NB4 (cell line): ENCODE data around the gene SLC25A38.

ENCODE experiments used
- MYC ChIP-seq: IDR thresholded peaks from 2 replicates; pipeline ENCODE4 v1.6.1; 2011; ENCODE audit warnings: low read depth, low read length
- POLR2A ChIP-seq: IDR thresholded peaks from 2 replicates; pipeline ENCODE4 v1.6.1; 2011; ENCODE audit warnings: mild to moderate bottlenecking; ENCODE audit not compliant: insufficient read length; ENCODE audit errors: extremely low read depth
- TF ChIP-seq, protein P1 (sequence below): IDR thresholded peaks from one replicate; pipeline ENCODE4 v1.5.1; 2012; ENCODE audit warnings: low read depth, low read length
- TF ChIP-seq, protein P2 (sequence below): IDR thresholded peaks from 2 replicates; pipeline ENCODE4 v1.6.1; 2011; ENCODE audit warnings: low read depth, low read length

DNA sequence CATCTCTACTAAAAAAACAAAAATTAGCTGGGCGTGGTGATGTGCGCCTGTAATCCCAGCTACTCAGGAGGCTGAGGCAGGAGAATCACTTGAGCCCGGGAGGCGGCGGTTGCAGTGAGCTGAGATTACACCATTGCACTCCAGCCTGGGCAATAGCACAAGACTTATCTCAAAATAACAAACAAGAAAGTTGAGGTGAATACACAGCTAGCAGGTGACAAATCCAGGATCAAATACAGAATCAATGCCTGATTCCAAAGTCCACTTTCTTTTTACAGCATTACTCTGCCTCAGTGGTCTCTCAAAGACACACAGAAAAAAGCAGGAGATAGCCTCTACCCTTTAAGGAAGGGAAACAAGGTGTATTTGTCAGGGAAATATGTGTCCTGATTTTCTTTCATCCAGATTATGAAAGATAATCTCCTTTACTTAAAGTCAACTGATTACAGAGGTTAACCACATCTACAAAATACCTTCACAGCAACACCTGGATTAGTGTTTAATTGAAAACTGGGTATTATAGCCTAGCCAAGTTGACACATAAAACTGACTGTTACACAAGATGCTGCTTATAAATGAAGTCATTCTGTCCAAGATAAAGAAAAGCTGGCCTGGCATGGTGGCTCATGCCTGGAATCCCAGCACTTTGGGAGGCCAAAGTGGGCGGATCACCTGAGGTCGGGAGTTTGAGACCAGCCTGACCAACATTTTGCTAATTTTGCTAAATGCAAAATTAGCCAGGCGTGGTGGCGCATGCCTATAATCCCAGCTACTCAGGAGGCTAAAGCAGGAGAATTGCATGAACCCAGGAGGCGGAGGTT is 4.0 kb upstream of the SLC25A38 start:
- TF ChIP-seq, protein P1, sequence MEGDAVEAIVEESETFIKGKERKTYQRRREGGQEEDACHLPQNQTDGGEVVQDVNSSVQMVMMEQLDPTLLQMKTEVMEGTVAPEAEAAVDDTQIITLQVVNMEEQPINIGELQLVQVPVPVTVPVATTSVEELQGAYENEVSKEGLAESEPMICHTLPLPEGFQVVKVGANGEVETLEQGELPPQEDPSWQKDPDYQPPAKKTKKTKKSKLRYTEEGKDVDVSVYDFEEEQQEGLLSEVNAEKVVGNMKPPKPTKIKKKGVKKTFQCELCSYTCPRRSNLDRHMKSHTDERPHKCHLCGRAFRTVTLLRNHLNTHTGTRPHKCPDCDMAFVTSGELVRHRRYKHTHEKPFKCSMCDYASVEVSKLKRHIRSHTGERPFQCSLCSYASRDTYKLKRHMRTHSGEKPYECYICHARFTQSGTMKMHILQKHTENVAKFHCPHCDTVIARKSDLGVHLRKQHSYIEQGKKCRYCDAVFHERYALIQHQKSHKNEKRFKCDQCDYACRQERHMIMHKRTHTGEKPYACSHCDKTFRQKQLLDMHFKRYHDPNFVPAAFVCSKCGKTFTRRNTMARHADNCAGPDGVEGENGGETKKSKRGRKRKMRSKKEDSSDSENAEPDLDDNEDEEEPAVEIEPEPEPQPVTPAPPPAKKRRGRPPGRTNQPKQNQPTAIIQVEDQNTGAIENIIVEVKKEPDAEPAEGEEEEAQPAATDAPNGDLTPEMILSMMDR = no peak
- TF ChIP-seq POLR2A (no peak), MYC (no peak)
- TF ChIP-seq, protein P2, sequence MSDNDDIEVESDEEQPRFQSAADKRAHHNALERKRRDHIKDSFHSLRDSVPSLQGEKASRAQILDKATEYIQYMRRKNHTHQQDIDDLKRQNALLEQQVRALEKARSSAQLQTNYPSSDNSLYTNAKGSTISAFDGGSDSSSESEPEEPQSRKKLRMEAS = no peak
